Thoracic aorta (tissue), 2 donors: ENCODE data around the gene PDE4D. TPM values are rescaled to one million over a fixed set of nuclear protein-coding genes. Genes with fewer than 3 reads are reported as not detected.

Experiments
- ATAC-seq: fragments of 150-250 bp; one replicate; pipeline ENCODE4 v1.8.0; 2017; ENCODE audit warnings: low read depth; ENCODE audit not compliant: insufficient number of reproducible peaks, low FRiP score
- DNase-seq: peaks from one replicate; pipeline ENCODE4 v3.0.0-alpha.2; 2020; ENCODE audit warnings: low spot score
- H3K27ac ChIP-seq, 2 donors: fragments of 200-600 bp; sonication (generic); 1 replicate in 1 of 2; 2 replicates in 1 of 2; pipeline ENCODE4 v1.5.1; 2016; ENCODE audit warnings: mild to moderate bottlenecking in 2 of 2, moderate library complexity in 2 of 2
- H3K27me3 ChIP-seq: fragments of 200-600 bp; sonication (generic); replicated peaks from 2 replicates; pipeline ENCODE4 v1.6.0; 2016; ENCODE audit warnings: mild to moderate bottlenecking; ENCODE audit not compliant: insufficient read depth
- H3K36me3 ChIP-seq: fragments of 200-600 bp; sonication (generic); one replicate; pipeline ENCODE4 v1.5.1; 2016
- H3K4me1 ChIP-seq, 2 donors: fragments of 200-600 bp; sonication (generic); 1 replicate in 1 of 2; 2 replicates in 1 of 2; pipeline versions ENCODE4 v1.5.1 to v1.6.0; 2016; ENCODE audit warnings: low read depth in 2 of 2, mild to moderate bottlenecking in 1 of 2; ENCODE audit not compliant: control insufficient read depth in 1 of 2
- H3K4me3 ChIP-seq: fragments of 200-600 bp; sonication (generic); 2 replicates; pipeline ENCODE4 v1.5.1; 2016; ENCODE audit warnings: mild to moderate bottlenecking
- H3K9me3 ChIP-seq: fragments of 200-600 bp; sonication (generic); 2 replicates; pipeline ENCODE4 v1.5.1; 2016
- CTCF ChIP-seq: fragments of 200-600 bp; sonication (generic); IDR thresholded peaks from one replicate; pipeline ENCODE4 v1.5.1; 2019; ENCODE audit warnings: antibody characterized with exemption
- total RNA-seq, 2 donors: library from RNA; depleted of rRNA; stranded (reverse); fragments of >200 nt; gene quantifications; one replicate each; pipeline versions ENCODE4 v1.1.0 to v1.2.3, GENCODE V29; 2016

Gene PDE4D
- total RNA-seq, 2 donors from 2014 or later, result 34.0 to 85.8 TPM

GRCh38 chr5:59168067-59168466, 725.5 kb downstream of the PDE4D start:
- Histone ChIP-seq H3K27ac (no peak overlapping the region), H3K4me1 (peaks cover 0 to 10% of the 10 kb centered on the region in 2 donors), H3K27me3 (no peaks in the 10 kb centered on the region), H3K36me3 (no peaks in the 10 kb centered on the region), H3K4me3 (no peak overlapping the region), H3K9me3 (no peaks in the 10 kb centered on the region)
- DNase-seq (no peak), ATAC-seq (no peak)
- no peak for TF ChIP-seq CTCF

- no peak for TF ChIP-seq CTCF
- no peak overlapping the region for H3K4me3 ChIP-seq
- no peaks in the 10 kb centered on the region for H3K9me3 ChIP-seq
- DNase-seq, result no peak
- peaks cover 0 to 10% of the 10 kb centered on the region in 2 donors for H3K4me1 ChIP-seq
- no peak overlapping the region for H3K27ac ChIP-seq
- H3K27me3 ChIP-seq, result no peaks in the 10 kb centered on the region
- ATAC-seq, result no peak
- H3K36me3 ChIP-seq, result no peaks in the 10 kb centered on the region
Measured at GRCh38 chr5:59164041-59164830, 729.3 kb downstream of the PDE4D start.

- no peak for TF ChIP-seq CTCF
- DNase-seq (no peak), ATAC-seq (no peak)
- Histone ChIP-seq H3K4me3 (no peak overlapping the region), H3K9me3 (no peaks in the 10 kb centered on the region), H3K27me3 (no peaks in the 10 kb centered on the region), H3K27ac (no peak overlapping the region), H3K4me1 (peaks cover 0 to 20% of the 10 kb centered on the region in 2 donors), H3K36me3 (no peaks in the 10 kb centered on the region)
Measured at GRCh38 chr5:59161221-59162105, 732.1 kb downstream of the PDE4D start.

GRCh38 chr5:59158637-59159391, 734.7 kb downstream of the PDE4D start:
- no peaks in the 10 kb centered on the region for H3K9me3 ChIP-seq
- H3K4me1 ChIP-seq, result peaks cover 0 to 11% of the 10 kb centered on the region in 2 donors
- H3K27ac ChIP-seq, result peak overlapping the region in 1 of 2 donors; percentile 18
- no peak for DNase-seq
- ATAC-seq, result no peak
- no peaks in the 10 kb centered on the region for H3K27me3 ChIP-seq
- no peak overlapping the region for H3K4me3 ChIP-seq
- no peak for TF ChIP-seq CTCF
- H3K36me3 ChIP-seq, result no peaks in the 10 kb centered on the region
